ENCODE data around the gene SMIM43. TPM values are rescaled to one million over a fixed set of nuclear protein-coding genes. Genes with fewer than 3 reads are reported as not detected.

Gene SMIM43
- total and polyA plus RNA-seq, 2 donors (not counting 3 experiments of a cell fraction or from before 2014, with no cell fraction given), result 0.18 TPM; not detected in 1

GRCh38 chr4:121728798-121729226 lies 36.2 kb downstream of the SMIM43 start:
- intact Hi-C loops (cut with micrococcal nuclease), result loop anchor here (10.0 kb wide), 1 partner anchor 54 kb away; no protein-coding TSS in a partner anchor
- no peak overlapping the region for H3K4me3 ChIP-seq (replicated peaks in 1 of 3; ENCODE audit: insufficient read depth in 1 of 3, low read depth in 1 of 3, low read length in 3 of 3)
- H3K4me1 ChIP-seq (ENCODE audit: control insufficient read depth, extremely low read depth, insufficient read depth, low read length), result peaks cover 10% of the 10 kb centered on the region
- POLR2A ChIA-PET, result interaction anchor here (0.7 to 1.8 kb wide), 2 partner anchors 13 to 32 kb away, joined by 3 to 5 read pairs; partner anchors contain the start of gene ANXA5
- BruUV-seq (replicated peaks), result no TSS peak
- TF ChIP-seq POLR2A (IDR thresholded peaks at IDR 0.05; ENCODE audit: low read depth, low read length) (no peak), FOS (IDR thresholded peaks at IDR 0.05; ENCODE audit: borderline replicate concordance, insufficient read depth, low read length) (peak; percentile 50), GATA2 (IDR thresholded peaks at IDR 0.05; ENCODE audit: insufficient read depth, insufficient read length, low read depth, low read length) (peak; percentile 72)
- no peak overlapping the region for H3K27ac ChIP-seq (ENCODE audit: insufficient read depth, low read depth, low read length)
- no peaks in the 10 kb centered on the region for H3K79me2 ChIP-seq (ENCODE audit: control insufficient read depth, insufficient read depth, low read length)
- no peaks in the 10 kb centered on the region for H3K9me3 ChIP-seq (replicated peaks; ENCODE audit: control insufficient read depth, insufficient read depth, low read length)
- H3K9ac ChIP-seq (replicated peaks; ENCODE audit: extremely low read depth, insufficient read depth, low read length), result no peak overlapping the region
- dilution Hi-C loops (cut with MboI; ENCODE audit: extremely low pct_ligation_motif_present, low sequenced_read_pairs), result loop anchor here (25.0 kb wide), 1 partner anchor 242 kb away; no protein-coding TSS in a partner anchor
- peak overlapping the region; percentile 64 for H2AFZ ChIP-seq (ENCODE audit: low read depth, low read length)
- H3K36me3 ChIP-seq (ENCODE audit: control insufficient read depth in 2 of 2, extremely low read depth in 1 of 2, insufficient read depth in 2 of 2, low read length in 2 of 2), result no peaks in the 10 kb centered on the region
- no peaks in the 10 kb centered on the region for H3K27me3 ChIP-seq (ENCODE audit: control insufficient read depth in 2 of 2, insufficient read depth in 2 of 2, low read length in 2 of 2)
- DNase-seq (ENCODE audit: low read depth, low spot score) (peak; percentile 38), FAIRE-seq (peak; percentile 40)
- H3K4me2 ChIP-seq (ENCODE audit: insufficient read depth, low read length), result no peak overlapping the region
- CTCF ChIA-PET, result interaction anchor here (1.0 to 2.1 kb wide), 4 partner anchors 8 to 358 kb away, joined by 4 to 10 read pairs (median 5); no protein-coding TSS in a partner anchor
- no peaks in the 10 kb centered on the region for H4K20me1 ChIP-seq (replicated peaks; ENCODE audit: control insufficient read depth, extremely low read depth, insufficient read depth, low read length)
- H3K9me1 ChIP-seq (replicated peaks; ENCODE audit: control insufficient read depth, extremely low read depth, insufficient read depth, low read length), result no peaks in the 10 kb centered on the region

DNA sequence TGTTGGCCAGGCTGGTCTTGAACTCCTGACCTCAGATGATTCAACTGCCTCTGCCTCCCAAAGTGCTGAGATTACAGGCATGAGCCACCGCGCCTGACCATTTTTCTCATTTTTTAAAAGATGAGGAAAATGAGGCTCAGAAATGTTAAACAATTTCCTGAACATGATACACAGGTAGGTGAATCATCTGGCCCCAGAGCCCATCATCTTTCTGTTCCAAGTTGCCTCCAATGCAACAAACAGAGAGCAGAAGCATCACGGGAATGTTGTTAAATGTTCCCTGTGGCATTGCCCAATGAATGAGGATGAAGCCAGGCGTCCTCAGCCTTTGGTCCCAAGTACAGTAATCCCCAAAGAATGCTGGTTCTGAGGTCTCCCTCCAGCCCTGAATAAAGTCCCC lies 36.9 kb downstream of the SMIM43 start:
- POLR2A ChIA-PET, result interaction anchor here (1.8 kb wide), 1 partner anchor 31 kb away, joined by 5 read pairs; the partner anchor contains the start of gene ANXA5
- no peak for FAIRE-seq
- H4K20me1 ChIP-seq (replicated peaks; ENCODE audit: control insufficient read depth, extremely low read depth, insufficient read depth, low read length), result no peaks in the 10 kb centered on the region
- no peaks in the 10 kb centered on the region for H3K9me1 ChIP-seq (replicated peaks; ENCODE audit: control insufficient read depth, extremely low read depth, insufficient read depth, low read length)
- no peaks in the 10 kb centered on the region for H3K27me3 ChIP-seq (ENCODE audit: control insufficient read depth in 2 of 2, insufficient read depth in 2 of 2, low read length in 2 of 2)
- no peak overlapping the region for H3K27ac ChIP-seq (ENCODE audit: insufficient read depth, low read depth, low read length)
- H3K36me3 ChIP-seq (ENCODE audit: control insufficient read depth in 2 of 2, extremely low read depth in 1 of 2, insufficient read depth in 2 of 2, low read length in 2 of 2), result no peaks in the 10 kb centered on the region
- H3K4me1 ChIP-seq (ENCODE audit: control insufficient read depth, extremely low read depth, insufficient read depth, low read length), result peaks cover 10% of the 10 kb centered on the region
- BruUV-seq (replicated peaks), result no TSS peak
- H3K4me2 ChIP-seq (ENCODE audit: insufficient read depth, low read length), result no peak overlapping the region
- dilution Hi-C loops (cut with MboI; ENCODE audit: extremely low pct_ligation_motif_present, low sequenced_read_pairs) (loop anchor here (25.0 kb wide), 1 partner anchor 241 kb away; no protein-coding TSS in a partner anchor), intact Hi-C loops (cut with micrococcal nuclease) (loop anchor here (10.0 kb wide), 1 partner anchor 53 kb away; no protein-coding TSS in a partner anchor)
- peak overlapping the region; percentile 39 for H2AFZ ChIP-seq (ENCODE audit: low read depth, low read length)
- TF ChIP-seq FOS (IDR thresholded peaks at IDR 0.05; ENCODE audit: borderline replicate concordance, insufficient read depth, low read length) (no peak), JUN (IDR thresholded peaks at IDR 0.05; ENCODE audit: borderline replicate concordance, insufficient read depth, insufficient read length, low read depth) (no peak), MYC (IDR thresholded peaks at IDR 0.05; ENCODE audit: low read depth, low read length) (no peak)
- TF ChIP-seq, protein P1, sequence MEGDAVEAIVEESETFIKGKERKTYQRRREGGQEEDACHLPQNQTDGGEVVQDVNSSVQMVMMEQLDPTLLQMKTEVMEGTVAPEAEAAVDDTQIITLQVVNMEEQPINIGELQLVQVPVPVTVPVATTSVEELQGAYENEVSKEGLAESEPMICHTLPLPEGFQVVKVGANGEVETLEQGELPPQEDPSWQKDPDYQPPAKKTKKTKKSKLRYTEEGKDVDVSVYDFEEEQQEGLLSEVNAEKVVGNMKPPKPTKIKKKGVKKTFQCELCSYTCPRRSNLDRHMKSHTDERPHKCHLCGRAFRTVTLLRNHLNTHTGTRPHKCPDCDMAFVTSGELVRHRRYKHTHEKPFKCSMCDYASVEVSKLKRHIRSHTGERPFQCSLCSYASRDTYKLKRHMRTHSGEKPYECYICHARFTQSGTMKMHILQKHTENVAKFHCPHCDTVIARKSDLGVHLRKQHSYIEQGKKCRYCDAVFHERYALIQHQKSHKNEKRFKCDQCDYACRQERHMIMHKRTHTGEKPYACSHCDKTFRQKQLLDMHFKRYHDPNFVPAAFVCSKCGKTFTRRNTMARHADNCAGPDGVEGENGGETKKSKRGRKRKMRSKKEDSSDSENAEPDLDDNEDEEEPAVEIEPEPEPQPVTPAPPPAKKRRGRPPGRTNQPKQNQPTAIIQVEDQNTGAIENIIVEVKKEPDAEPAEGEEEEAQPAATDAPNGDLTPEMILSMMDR (IDR thresholded peaks at IDR 0.05; ENCODE audit: extremely low read depth in 1 of 2, insufficient read depth in 1 of 2, low read depth in 1 of 2, low read length in 2 of 2), result no peak
- H3K4me3 ChIP-seq (replicated peaks in 1 of 3; ENCODE audit: insufficient read depth in 1 of 3, low read depth in 1 of 3, low read length in 3 of 3), result no peak overlapping the region
- no peaks in the 10 kb centered on the region for H3K79me2 ChIP-seq (ENCODE audit: control insufficient read depth, insufficient read depth, low read length)
- H3K9ac ChIP-seq (replicated peaks; ENCODE audit: extremely low read depth, insufficient read depth, low read length), result no peak overlapping the region
- CTCF ChIA-PET, result interaction anchor here (0.8 to 2.1 kb wide), 7 partner anchors 9 to 357 kb away, joined by 3 to 10 read pairs (median 4); no protein-coding TSS in a partner anchor
- H3K9me3 ChIP-seq (replicated peaks; ENCODE audit: control insufficient read depth, insufficient read depth, low read length), result no peaks in the 10 kb centered on the region
- DNase-seq (ENCODE audit: low read depth, low spot score), result no peak

All from endothelial cell of umbilical vein (primary cell).